ENCODE measurements around the gene CMTM8.

CMTM8 gene

GRCh38 chr3:32340039-32340438, 101.6 kb downstream of the CMTM8 start:
- no peak for DNase-seq (ENCODE audit: low read depth)

- DNase-seq (ENCODE audit: low read depth): no peak
Observed at GRCh38 chr3:32340611-32341365, 102.3 kb downstream of the CMTM8 start.

- no peak for DNase-seq (ENCODE audit: low read depth)
Observed at GRCh38 chr3:32347343-32348125, 109.1 kb downstream of the CMTM8 start.

GRCh38 chr3:32349184-32349583, 110.7 kb downstream of the CMTM8 start:
- DNase-seq (ENCODE audit: low read depth): no peak

GRCh38 chr3:32352563-32352962, 114.1 kb downstream of the CMTM8 start:
- DNase-seq (ENCODE audit: low read depth): no peak

GRCh38 chr3:32353351-32353750, 114.9 kb downstream of the CMTM8 start:
- no peak for DNase-seq (ENCODE audit: low read depth)

GRCh38 chr3:32354362-32354778, 115.9 kb downstream of the CMTM8 start:
- DNase-seq (ENCODE audit: low read depth): no peak

- DNase-seq (ENCODE audit: low read depth): no peak
Observed at GRCh38 chr3:32355751-32356291, 117.3 kb downstream of the CMTM8 start.

- DNase-seq (ENCODE audit: low read depth): no peak
Observed at GRCh38 chr3:32359766-32360492, 121.4 kb downstream of the CMTM8 start.

GRCh38 chr3:32360493-32360827, 122.0 kb downstream of the CMTM8 start:
- DNase-seq (ENCODE audit: low read depth): no peak

- DNase-seq (ENCODE audit: low read depth): no peak
Observed at GRCh38 chr3:32366638-32367397, 128.3 kb downstream of the CMTM8 start.

GRCh38 chr3:32367442-32367841, 129.0 kb downstream of the CMTM8 start:
- DNase-seq (ENCODE audit: low read depth): no peak

GRCh38 chr3:32371461-32372212, 133.2 kb downstream of the CMTM8 start:
- no peak for DNase-seq (ENCODE audit: low read depth)

- no peak for DNase-seq (ENCODE audit: low read depth)
Observed at GRCh38 chr3:32372213-32372490, 133.7 kb downstream of the CMTM8 start.

GRCh38 chr3:32373276-32373675, 134.8 kb downstream of the CMTM8 start:
- DNase-seq (ENCODE audit: low read depth): no peak

- DNase-seq (ENCODE audit: low read depth): no peak
Observed at GRCh38 chr3:32373844-32374243, 135.4 kb downstream of the CMTM8 start.

- no peak for DNase-seq (ENCODE audit: low read depth)
Observed at GRCh38 chr3:32374788-32375595, 136.5 kb downstream of the CMTM8 start.

- DNase-seq (ENCODE audit: low read depth): no peak
Observed at GRCh38 chr3:32375596-32375930, 137.1 kb downstream of the CMTM8 start.

- DNase-seq (ENCODE audit: low read depth): no peak
Observed at GRCh38 chr3:32376115-32376514, 137.6 kb downstream of the CMTM8 start.

- DNase-seq (ENCODE audit: low read depth): no peak
Observed at GRCh38 chr3:32379831-32380500, 141.5 kb downstream of the CMTM8 start.
